LNCaP clone FGC (cell line): ENCODE measurements around the gene BAZ1A.
"Not testable (repeated sequence)": the region's sequence is repeated elsewhere in the genome, so short reads cannot be mapped to it uniquely, and the experiment has no call there.

Experiments used
- DNase-seq: peaks from one replicate; pipeline ENCODE4 v3.0.0-alpha.2; 2011; ENCODE audit warnings: low read depth
- H3K4me3 ChIP-seq: 2 replicates; pipeline ENCODE4 v1.5.1; 2011; ENCODE audit warnings: mild to moderate bottlenecking, low read depth, low read length, control low read depth
- TF ChIP-seq, protein P1 (sequence below): IDR thresholded peaks from 2 replicates; pipeline ENCODE4 v1.5.1; 2012; ENCODE audit warnings: mild to moderate bottlenecking; ENCODE audit not compliant: control insufficient read depth, insufficient read depth; ENCODE audit errors: extremely low read depth

BAZ1A gene

DNA sequence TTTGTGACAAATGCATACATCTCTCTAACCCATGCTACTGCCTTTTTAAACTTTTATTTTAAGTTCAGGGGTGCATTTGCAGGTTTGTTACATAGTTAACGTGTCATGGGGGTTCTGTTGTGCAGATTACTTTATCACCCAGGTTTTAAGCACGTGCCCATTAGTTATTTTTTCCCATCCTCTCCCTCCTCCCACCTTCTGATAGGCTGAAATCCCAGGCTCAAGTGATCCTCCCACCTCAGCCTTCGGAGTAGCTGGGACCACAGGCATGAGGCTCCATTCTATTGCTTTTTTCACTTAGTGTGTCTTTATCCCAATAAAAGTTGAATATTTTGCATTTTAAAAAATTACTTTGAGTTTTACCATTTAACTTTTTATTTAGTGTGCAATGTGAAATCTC lies 68.9 kb downstream of the BAZ1A start:
- DNase-seq = no peak
- TF ChIP-seq, protein P1, sequence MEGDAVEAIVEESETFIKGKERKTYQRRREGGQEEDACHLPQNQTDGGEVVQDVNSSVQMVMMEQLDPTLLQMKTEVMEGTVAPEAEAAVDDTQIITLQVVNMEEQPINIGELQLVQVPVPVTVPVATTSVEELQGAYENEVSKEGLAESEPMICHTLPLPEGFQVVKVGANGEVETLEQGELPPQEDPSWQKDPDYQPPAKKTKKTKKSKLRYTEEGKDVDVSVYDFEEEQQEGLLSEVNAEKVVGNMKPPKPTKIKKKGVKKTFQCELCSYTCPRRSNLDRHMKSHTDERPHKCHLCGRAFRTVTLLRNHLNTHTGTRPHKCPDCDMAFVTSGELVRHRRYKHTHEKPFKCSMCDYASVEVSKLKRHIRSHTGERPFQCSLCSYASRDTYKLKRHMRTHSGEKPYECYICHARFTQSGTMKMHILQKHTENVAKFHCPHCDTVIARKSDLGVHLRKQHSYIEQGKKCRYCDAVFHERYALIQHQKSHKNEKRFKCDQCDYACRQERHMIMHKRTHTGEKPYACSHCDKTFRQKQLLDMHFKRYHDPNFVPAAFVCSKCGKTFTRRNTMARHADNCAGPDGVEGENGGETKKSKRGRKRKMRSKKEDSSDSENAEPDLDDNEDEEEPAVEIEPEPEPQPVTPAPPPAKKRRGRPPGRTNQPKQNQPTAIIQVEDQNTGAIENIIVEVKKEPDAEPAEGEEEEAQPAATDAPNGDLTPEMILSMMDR = no peak
- H3K4me3 ChIP-seq = no peak overlapping the region

DNA sequence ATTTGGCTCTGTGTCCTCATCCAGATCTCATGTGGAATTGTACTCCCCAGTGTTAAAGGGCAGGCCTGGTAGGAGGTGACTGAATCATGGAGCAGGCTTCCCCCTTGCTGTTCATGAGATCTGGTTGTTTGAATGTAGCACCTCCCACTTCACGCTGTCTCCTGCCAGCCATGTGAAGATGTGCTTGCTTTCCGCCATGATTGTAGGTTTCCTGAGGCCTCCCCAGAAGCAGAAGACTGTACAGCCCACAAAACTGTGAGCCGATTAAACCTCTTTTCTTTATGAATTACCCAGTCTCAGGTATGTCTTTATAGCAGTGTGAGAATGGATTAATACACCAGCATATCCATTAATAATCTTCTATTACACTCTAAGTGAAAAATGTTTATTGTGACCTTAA lies 70.2 kb downstream of the BAZ1A start:
- DNase-seq = no peak
- H3K4me3 ChIP-seq = no peak overlapping the region
- TF ChIP-seq, protein P1 = no peak

DNA sequence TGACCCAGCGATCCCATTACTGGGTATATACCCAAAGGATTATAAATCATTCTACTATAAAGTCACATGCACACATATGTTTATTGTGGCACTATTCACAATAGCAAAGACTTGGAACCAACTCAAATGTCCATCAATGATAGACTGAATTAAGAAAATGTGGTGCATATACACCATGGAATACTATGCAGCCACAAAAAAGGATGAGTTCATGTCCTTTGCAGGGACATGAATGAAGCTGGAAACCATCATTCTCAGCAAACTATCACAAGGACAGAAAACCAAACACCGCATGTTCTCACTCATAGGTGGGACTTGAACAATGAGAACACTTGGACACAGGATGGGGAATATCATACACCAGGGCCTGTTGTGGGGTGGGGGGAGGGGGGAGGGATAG lies 76.3 kb downstream of the BAZ1A start:
- DNase-seq, H3K4me3 ChIP-seq: not testable (repeated sequence)

DNA sequence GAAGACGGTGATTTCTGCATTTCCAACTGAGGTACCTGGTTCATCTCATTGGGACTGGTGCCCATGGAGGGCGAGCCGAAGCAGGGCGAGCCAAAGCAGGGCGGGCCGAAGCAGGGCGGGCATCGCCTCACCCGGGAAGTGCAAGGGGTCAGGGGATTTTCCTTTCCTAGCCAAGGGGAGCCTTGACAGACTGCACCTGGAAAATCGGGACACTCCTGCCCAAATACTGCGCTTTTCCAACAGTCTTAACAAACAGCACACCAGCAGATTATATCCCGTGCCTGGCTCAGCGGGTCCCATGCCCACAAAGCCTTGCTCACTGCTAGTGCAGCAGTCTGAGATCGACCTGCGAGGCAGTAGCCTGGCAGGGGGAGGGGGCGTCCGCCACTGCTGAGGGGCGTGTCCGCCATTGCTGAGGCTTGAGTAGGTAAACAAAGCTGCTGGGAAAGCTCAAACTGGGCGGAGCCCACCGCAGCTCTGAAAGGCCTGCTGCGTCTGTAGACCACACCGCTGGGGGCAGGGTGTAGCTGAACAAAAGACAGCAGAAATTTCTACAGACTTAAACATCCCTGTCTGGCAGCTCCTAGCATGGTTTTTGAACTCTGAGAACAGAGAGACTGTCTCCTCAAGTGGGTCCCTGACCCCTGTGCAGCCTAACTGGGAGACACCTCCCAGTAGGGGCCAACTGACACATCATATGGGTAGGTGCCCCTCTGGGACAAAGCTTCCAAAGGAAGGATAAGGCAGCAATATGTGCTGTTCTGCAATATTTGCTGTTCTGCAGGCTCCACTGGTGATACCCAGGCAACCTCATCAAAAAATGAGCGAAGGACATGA lies 77.2 kb downstream of the BAZ1A start:
- DNase-seq = no peak
- no peak overlapping the region for H3K4me3 ChIP-seq
- TF ChIP-seq, protein P1 = no peak

DNA sequence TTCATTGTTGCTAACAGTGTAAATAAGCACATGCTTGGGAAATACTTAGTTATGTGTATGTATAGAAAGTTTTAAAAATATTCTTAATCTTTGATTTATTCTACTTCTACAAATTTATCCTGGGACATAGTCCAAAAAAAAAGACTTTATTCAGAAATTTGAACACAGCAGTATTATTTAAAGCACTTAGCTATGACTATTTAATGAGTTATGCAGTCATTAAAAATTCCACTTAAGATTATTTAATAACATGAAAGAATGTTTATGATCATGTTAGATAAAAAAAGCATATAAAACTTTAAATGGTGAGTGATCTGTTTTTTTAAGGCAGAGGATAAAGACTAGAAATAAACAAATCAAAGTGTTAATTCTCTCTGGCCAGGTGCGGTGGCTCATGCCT lies 78.3 kb downstream of the BAZ1A start:
- TF ChIP-seq, protein P1 = no peak
- no peak overlapping the region for H3K4me3 ChIP-seq
- DNase-seq = no peak

DNA sequence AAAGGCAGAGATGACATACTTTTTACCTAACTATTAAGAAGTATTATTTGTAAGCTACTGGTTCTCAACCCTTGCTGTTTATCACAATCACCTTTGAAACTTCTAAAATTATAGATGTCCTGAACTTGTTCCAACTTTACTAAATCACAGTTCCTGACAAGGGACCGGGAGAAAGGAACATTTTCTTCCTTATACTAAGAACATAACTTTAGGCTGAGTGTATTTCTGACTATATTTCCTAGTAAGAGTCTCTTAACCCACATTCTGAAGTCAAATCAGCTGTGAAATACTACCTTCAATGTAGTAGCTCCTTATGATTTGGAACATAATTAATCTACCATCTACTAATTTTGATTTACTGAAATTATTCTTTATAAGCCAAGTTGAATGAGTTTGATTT lies 80.2 kb downstream of the BAZ1A start:
- no peak overlapping the region for H3K4me3 ChIP-seq
- DNase-seq = no peak
- TF ChIP-seq, protein P1 = no peak

DNA sequence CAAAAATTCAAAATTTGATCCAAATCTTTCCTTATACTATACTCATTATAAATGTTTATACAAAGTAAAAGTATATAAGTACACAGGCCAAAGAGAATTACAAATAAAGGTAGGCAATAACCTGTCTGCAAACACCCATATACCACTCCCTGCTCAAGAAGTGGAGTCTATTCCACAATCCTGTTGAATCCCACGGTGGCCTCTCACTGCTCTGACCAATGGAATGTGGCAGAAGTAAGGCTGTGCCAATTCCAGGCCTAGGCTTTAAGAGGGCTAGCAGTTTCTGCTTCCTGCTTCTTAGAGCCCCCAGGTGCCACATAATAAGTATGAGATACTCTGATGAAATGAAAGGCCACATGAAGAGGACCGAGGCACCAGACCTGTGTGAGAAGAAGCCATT lies 80.9 kb downstream of the BAZ1A start:
- H3K4me3 ChIP-seq = no peak overlapping the region
- no peak for DNase-seq
- TF ChIP-seq, protein P1 = no peak
